GM12872 (cell line): ENCODE measurements around the gene TRPT1.

ENCODE experiments used
- TF ChIP-seq, protein P1 (sequence below): IDR thresholded peaks from 3 replicates; pipeline ENCODE4 v1.5.1; 2011; ENCODE audit warnings: low read depth, mild to moderate bottlenecking, low read length, moderate library complexity; ENCODE audit not compliant: insufficient read depth

The TRPT1 gene

DNA sequence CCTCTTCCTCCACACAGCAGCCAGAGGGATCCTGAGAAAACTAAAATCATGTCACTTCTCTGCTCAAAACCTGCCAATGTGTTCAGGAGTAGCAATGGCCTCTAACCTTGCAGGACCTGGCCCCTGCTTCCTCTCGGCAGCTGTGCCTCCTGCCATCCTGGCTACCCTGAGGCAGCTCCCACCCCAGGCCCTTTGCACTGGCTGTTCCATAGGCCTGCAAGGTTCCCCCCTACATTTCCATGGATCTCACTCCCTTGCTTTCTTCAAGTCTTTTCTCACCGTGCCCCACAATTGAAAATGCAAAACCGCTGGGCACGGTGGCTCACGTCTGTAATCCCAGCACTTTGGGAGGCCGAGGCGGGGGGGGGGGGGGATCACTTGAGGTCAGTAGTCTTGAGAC lies 42.1 kb downstream of the TRPT1 start:
- TF ChIP-seq, protein P1, sequence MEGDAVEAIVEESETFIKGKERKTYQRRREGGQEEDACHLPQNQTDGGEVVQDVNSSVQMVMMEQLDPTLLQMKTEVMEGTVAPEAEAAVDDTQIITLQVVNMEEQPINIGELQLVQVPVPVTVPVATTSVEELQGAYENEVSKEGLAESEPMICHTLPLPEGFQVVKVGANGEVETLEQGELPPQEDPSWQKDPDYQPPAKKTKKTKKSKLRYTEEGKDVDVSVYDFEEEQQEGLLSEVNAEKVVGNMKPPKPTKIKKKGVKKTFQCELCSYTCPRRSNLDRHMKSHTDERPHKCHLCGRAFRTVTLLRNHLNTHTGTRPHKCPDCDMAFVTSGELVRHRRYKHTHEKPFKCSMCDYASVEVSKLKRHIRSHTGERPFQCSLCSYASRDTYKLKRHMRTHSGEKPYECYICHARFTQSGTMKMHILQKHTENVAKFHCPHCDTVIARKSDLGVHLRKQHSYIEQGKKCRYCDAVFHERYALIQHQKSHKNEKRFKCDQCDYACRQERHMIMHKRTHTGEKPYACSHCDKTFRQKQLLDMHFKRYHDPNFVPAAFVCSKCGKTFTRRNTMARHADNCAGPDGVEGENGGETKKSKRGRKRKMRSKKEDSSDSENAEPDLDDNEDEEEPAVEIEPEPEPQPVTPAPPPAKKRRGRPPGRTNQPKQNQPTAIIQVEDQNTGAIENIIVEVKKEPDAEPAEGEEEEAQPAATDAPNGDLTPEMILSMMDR = no peak

DNA sequence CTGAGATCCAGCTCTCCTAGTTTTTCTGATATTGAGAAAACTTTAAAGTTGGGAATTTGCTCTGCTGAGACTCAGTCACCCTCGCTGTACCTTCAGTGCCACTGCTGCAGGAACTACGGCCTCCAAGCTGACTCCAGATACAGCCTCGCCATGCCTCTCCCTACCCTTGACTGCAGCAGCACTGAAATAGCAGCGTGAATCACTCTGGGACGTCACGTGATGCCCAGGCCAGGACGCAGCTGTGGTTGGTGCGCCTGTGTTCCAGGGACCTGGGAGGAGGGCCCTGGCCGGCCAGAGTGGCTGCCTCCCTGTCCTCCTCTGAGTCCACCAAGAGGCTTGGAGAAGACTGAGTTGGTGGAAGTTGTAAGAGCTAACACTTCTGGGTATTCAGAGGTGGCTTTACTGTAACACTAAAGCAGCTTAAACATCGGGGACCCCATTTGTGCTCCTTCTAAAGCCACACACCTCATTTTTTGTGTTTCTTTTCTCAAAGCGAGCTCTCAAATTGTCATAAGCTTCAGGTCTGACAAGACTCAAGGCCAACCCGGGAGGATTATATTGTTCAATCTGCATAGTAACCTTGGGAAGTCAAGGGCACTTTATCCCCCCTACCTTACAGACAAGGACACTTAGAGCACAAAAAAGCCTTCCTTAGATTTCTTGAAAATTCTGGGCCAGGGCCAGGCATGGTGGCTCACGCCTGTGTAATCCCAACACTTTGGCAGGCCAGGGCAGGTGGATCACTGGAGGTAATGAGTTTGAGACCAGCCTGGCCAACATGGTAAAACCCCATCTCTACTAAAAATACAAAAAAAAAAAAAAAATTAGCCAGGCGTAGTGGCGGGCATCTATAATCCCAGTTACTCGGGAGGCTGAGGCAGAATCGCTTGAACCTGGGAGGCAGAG lies 44.2 kb downstream of the TRPT1 start:
- TF ChIP-seq, protein P1 = no peak

DNA sequence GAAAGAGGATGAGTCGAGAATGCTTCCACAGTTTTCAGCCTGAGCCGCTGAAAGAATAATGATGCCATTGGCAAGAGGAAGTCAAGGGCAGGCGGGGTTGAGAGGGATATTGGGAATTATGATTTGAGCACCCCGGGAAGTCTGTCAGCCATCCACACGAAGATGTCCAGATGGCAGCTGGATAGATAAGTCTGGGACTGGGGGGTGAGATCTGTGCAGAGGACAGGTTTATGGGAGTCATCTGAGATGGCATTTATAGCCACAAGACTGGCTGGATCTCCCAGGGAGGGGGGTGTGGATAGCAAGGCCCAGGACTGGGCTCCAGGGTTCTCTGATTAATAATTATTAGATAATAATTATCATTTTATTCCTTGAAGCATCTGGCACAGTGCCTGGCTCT lies 45.1 kb downstream of the TRPT1 start:
- TF ChIP-seq, protein P1 = no peak

DNA sequence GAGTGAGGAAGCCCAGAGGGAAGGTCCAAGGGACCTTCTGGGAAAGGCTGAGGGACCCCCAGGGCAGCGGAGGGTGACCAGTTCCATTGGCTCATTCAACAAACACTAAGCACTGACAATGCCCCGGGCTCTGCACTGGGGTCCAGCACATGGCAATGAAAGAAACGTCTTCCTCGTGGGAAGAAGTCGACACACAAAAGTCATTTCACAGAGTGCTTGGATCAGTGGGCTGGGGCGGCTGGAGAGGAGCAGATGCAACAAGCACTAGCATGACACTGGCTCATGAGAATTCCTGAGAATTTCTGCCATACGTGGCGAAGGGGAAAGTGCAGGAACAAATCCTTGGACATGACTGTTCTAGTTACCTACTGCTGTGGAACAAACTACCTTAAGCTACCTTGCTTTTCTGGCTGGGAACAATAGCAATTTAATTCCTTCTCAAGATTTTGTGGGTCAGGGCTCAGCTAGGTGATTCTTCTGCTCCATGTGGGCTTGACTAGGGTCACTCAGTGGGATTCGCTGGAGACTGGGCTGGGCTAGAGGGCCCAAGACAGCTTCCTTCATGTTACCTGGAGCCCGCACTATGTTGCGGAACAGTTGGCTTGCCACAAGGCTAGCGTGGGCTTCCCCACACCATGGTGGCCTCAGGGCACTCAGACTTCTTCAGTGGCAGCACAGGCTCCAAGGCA lies 46.9 kb downstream of the TRPT1 start:
- TF ChIP-seq, protein P1 = no peak

DNA sequence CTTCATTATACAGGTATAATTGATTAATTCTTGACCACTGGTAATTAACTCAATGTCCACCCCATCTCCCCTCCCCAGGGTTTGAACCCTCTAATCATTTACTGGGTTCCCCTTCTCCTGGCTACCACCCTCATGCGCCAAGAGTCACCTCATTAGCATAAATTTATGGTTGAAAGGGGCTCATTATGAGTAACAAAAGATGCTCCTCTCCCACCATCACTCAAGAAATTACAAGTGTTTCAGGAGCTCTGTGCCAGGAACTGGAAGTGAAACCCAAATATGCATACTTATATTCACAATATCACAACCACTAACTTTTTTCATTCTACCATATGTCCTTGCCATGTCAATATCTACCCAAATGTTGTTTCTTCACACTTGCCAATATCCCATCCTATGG lies 47.8 kb downstream of the TRPT1 start:
- TF ChIP-seq, protein P1 = no peak

DNA sequence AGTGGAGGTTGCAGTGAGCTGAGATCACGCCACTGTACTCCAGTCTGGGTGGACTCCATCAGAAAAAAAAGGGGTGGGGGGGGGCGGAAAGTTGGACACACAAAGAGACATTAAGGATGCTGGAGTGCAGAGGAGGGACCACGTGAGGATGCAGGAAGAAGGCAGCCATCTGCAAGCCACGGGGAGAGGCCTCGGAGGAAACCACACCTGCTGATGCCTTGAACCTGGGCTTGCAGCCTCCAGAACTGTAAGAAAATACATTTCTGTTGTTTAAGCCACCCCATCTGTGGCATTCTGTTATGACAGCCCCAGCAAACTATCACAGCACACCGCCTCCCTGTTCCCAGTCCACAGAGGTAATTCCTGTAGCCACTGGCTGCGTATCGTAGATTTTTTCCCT lies 49.2 kb downstream of the TRPT1 start:
- TF ChIP-seq, protein P1 = no peak
